Measurements from ENCODE around the gene ROMO1. TPM values are rescaled to one million over a fixed set of nuclear protein-coding genes. Genes with fewer than 3 reads are reported as not detected.
"Not testable (repeated sequence)": the region's sequence is repeated elsewhere in the genome, so short reads cannot be mapped to it uniquely, and the experiment has no call there.

ROMO1 gene
- total RNA-seq, 1 experiment from 2014 or later, result 280 TPM

DNA sequence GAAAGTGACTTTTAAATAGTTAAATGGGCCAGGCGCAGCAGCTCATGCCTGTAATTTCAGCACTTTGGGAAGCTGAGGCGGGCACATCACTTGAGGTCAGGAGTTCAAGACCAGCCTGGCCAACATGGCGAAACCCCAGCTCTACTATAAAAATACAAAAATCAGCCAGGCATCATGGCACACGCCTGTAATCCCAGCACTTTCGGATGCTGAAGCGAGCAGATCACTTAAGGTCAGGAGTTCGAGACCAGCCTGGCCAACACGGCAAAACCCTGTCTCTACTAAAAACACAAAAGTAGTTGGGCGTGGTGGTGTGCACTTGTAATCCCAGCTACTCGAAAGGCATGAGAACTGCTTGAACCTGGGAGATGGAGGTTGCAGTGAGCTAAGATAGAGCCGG is 6.7 kb downstream of the ROMO1 start:
- in situ Hi-C loops (cut with HindIII; ENCODE audit: low pct_unique_long_range_greater_than_20kb, low sequenced_read_pairs); DNase-seq (ENCODE audit: low read depth): not testable (repeated sequence)

DNA sequence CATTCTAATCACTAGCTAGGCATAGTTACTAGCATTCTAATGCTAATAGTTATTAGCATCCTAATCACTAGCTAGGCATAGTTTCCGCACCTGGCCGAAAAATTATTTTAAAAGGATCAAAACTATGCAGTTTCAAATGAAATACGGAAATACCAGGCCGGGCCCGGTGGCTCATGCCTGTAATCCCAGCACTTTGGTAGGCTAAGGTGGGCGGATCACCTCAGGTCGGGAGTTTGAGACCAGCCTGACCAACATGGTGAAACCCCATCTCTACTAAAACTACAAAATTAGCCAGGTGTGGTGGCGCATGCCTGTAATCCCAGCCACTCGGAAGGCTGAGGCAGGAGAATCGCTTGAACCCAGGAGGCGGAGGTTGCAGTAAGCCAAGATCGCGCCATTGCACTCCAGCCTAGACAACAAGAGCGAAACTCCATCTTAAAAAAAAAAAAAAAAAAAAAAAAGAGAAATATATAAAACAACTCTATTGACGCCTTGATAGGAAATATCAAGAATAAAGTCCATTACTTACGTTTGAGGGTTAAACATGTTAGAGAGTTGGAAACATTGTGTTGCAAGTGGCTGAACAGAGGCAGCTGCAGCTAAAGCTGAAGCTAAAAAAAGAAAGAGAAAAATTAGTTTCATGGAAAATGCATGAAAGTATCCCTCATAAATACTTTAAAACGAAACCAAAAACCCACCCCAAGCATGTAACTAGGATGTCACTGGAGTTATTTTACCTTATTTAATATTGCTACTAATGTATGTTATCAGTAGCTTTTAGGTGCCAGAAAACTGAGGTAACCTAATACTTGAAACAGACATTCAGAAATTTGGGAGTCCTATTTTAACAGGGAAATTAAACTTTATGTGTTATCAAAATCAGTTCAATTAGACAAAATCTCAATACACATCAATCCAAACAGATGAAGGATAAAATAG is 7.7 kb downstream of the ROMO1 start:
- in situ Hi-C loops (cut with HindIII; ENCODE audit: low pct_unique_long_range_greater_than_20kb, low sequenced_read_pairs); DNase-seq (ENCODE audit: low read depth): not testable (repeated sequence)

DNA sequence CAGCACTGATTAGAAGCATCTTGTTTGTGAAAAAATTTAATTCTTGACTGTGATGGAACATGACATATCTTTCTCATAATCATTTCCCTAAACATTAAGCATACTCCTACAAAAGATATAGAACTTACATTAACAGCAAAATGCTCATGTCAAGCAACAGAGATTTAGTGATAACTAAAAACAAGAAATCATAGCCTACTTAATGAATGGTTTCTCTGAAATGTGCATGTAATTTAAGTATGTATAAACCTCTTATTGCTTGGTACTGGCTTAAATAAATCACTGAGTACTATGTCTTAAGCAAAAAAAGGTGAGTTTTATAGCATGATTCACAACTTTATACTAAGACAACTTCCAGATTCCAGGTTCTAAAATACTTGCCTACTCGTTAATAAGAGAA is 9.3 kb downstream of the ROMO1 start:
- in situ Hi-C loops (cut with HindIII; ENCODE audit: low pct_unique_long_range_greater_than_20kb, low sequenced_read_pairs), result no loop called here
- DNase-seq (ENCODE audit: low read depth), result no peak

DNA sequence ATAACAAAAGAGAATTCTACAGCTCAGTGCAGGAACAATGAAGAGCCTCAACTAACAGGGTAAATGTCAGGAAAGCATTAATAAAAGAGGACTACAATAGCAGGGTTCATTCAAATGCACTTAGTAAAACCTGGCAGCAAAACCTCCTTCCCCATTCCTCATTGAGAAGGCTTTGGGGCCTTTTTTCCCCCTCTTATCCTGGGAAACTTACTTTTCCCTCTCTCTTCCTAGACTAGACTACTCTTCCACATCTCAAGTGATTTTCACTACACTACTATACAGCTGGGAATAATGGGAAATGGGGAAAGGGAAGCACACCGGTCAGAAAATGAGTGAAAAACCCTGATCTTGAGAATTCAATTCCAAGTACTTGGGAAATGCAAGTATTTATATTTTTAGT is 10.1 kb downstream of the ROMO1 start:
- DNase-seq (ENCODE audit: low read depth), result no peak
- in situ Hi-C loops (cut with HindIII; ENCODE audit: low pct_unique_long_range_greater_than_20kb, low sequenced_read_pairs), result no loop called here

DNA sequence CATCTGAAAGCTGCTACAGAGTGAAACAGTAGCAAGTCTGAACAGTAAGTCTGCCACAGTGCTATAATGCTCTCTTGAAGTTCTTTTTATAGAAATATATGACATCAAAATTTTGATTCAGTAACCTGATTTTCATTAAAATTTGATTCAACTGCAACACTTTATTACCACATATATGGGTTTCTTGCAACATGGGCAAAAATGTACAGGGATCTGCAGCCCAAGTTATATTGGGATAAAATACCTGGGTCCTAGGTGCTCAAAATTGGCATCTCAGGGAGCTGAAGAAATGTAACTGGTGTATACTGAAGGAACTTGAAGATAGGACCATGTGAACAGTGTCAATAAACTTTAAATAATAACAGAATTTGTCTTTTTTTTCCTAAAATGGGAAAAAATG is 10.8 kb downstream of the ROMO1 start:
- DNase-seq (ENCODE audit: low read depth), result no peak
- in situ Hi-C loops (cut with HindIII; ENCODE audit: low pct_unique_long_range_greater_than_20kb, low sequenced_read_pairs), result no loop called here

DNA sequence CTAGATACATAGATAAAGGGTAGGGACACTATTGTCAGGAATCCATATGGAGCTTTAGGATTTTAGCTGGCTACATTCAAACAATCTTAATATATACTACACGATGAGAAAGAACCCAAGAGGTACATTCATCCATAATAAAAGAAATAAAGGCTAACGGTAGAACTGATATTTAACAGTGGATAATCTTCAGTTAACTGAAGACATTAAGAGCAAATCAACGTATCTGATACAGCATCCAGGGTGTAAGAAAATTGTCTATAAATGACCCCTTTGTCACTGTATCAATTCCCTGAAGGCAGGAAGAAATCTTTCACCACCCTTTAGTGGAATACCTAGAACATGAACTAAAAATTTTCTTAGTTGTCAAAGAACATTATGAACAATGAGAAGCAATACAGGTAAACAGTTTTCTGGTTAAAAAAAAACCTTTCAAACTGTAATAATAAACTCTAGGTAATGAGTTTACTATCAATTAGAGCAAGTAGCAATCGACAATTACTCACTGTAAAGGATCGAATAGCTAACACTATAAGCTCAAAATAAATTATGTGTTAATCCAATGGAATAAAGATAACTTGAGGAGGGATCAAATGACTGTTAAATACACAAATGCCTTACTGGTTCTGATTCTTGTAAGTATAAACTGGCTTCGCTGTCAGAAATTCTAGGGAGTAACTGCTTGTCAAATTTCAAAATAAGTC is 11.8 kb downstream of the ROMO1 start:
- no peak for DNase-seq (ENCODE audit: low read depth)
- in situ Hi-C loops (cut with HindIII; ENCODE audit: low pct_unique_long_range_greater_than_20kb, low sequenced_read_pairs), result no loop called here

DNA sequence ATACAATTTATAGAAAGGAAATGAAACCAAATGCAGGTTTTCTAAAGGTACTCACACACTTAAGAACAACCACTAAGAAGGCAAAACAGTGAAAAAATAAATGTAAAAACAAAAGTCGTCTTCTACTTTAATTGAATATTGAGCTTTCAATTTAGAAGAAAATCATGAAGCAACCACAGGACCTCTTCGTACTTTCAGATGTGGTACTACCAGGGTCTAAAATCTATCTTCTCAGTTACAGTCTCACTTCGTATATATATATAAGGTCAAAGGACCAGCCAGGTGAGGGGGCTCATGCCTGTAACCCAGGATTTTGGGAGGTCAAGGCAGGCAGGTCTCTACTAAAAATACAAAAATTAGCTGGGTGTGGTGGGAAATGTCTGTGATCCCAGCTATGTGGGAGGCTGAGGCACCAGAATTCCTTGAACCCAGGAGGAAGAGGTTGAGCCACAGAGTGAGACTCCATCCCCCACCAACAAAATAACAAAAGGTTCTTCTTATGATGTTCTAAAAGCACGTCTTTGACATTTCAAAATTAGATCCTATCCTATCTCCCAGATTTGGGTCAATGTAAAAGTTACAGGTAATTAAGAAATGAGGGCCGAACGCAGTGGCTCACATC is 12.5 kb downstream of the ROMO1 start:
- no peak for DNase-seq (ENCODE audit: low read depth)
- in situ Hi-C loops (cut with HindIII; ENCODE audit: low pct_unique_long_range_greater_than_20kb, low sequenced_read_pairs), result no loop called here

DNA sequence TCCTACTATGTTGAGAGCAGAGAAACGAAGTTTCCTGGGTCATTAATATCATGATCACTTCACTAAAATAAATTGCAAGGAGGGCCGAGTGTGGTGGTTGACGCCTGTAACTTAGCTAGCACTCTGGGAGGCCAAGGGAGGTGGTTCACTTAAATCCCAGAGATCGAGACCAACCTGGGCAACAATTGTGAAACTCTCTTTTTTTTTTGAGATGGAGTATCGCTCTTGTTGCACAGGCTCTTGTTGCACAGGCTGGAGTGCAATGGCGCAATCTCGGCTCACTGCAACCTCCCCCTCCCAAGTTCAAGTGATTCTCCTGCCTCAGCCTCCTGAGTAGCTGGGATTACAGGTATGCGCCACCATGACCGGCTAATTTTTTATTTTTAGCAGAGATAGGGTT is 13.9 kb downstream of the ROMO1 start:
- in situ Hi-C loops (cut with HindIII; ENCODE audit: low pct_unique_long_range_greater_than_20kb, low sequenced_read_pairs); DNase-seq (ENCODE audit: low read depth): not testable (repeated sequence)

DNA sequence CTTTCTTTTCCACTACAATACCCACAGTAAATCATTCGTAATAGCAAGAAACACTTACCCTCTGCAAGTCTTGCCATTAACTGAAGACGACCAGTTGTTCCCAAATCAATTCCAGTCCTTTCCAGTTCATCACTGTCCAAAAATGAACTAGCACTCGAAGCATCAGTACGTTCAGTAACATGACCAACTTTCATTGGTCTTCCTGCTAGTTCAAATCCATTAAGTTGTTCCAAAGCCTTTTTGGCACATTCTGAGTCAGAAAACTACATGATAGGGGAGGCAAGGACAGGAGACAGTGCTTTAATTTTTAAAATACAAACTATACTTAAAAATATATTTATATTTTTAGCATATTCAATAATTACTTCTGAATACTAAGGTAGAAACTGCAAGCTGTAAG is 14.9 kb downstream of the ROMO1 start:
- in situ Hi-C loops (cut with HindIII; ENCODE audit: low pct_unique_long_range_greater_than_20kb, low sequenced_read_pairs), result no loop called here
- no peak for DNase-seq (ENCODE audit: low read depth)

DNA sequence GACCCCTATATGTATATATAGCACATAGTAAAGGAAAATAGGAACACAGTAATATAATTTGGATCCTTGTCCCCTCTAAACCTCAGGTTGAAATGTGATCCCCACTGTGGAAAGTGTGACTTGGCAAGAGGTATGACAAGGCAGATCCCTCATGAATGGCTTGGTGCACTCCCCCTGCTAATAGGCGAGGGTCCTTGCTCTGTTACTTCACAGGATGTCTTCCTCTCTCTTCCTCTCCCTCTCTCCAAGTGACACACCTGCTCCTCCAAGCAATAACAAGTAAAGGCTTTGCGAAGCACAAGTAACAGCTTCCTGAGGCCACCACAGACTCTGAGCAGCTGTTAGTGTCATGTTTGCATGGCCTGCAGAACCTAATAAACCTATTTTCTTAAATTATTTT is 16.4 kb downstream of the ROMO1 start:
- DNase-seq (ENCODE audit: low read depth), result no peak
- in situ Hi-C loops (cut with HindIII; ENCODE audit: low pct_unique_long_range_greater_than_20kb, low sequenced_read_pairs), result no loop called here

DNA sequence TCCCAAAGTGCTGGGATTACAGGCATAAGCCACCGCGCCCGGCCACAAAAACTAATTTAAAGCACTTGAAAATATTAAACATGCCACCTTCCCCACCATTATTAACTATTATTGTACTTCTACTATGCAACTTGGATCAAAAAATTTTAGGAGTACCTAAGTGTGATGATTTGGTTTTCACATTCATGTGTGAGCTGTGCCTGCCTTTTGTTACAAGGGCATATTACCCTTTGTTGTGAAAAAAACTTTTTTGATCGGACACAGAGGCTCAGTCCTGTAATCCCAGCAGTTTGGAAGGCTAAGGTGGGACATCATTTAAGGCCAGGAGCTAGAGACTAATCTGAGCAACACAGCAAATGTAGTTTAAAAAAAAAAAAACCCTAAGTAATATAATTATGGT is 17.1 kb downstream of the ROMO1 start:
- no peak for DNase-seq (ENCODE audit: low read depth)
- in situ Hi-C loops (cut with HindIII; ENCODE audit: low pct_unique_long_range_greater_than_20kb, low sequenced_read_pairs), result no loop called here

DNA sequence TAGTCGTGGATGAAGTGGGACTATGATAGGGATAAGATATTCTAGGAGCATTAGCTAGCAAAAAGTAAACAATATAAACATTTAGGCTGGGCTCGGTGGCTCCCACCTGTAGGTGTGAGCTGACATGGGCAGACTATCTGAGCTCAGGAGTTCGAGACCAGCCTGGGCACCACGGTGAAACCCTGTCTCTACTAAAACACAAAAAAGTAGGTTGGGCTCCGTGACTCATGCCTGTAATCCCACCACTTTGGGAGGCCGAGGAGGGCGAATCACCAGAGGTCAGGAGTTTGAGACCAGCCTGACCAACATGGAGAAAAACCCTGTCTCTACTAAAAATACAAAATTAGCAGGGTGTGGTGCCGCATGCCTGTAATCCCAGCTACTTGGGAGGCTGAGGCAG is 19.1 kb downstream of the ROMO1 start:
- DNase-seq (ENCODE audit: low read depth); in situ Hi-C loops (cut with HindIII; ENCODE audit: low pct_unique_long_range_greater_than_20kb, low sequenced_read_pairs): not testable (repeated sequence)

DNA sequence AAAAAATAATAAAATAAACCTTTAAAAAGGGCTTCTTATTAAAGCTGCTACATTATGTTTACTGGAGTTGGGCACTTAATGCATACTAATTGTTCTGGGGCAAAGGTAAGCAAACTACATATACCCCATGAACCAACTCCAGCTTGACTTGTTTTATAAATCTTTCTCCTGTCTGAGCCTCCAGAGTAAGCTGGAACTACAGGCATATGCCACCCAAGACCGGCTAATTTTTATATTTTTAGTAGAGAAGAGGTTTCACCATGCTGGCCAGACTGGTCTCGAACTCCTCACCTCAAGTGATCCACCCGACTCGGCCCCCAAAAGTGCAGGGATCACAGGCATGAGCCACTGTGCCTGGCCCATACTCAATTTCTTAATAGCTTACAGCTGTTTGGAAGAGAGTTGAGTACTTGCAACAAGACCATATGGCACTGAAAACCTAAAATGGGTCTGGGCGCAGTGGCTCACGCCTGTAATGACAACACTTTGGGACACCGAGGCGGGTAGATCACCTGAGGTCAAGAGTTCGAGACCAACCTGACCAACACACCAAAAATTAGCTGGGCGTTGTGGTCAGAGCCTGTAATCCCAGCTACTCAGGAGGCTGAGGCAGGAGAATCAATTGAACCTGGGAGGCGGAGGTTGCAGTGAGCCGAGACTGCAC is 19.9 kb downstream of the ROMO1 start:
- in situ Hi-C loops (cut with HindIII; ENCODE audit: low pct_unique_long_range_greater_than_20kb, low sequenced_read_pairs), result no loop called here
- DNase-seq (ENCODE audit: low read depth), result no peak

DNA sequence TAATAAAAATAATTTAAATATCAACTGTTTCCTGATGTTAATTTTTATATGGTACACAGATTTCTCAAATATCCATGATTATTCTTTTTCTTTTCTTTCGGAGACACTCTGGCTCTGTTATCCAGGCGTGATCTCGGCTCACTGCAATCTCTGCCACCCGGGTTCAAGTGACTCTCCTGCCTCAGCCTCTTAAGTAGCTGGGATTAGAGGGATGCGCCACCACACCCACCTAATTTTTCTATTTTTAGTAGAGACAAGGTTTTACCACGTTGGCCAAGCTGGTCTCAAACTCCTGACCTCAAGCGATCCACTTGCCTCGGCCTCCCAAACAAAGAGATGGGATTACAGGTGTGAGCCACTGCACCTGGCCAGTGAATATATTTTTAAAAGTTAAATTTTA is 20.5 kb downstream of the ROMO1 start:
- in situ Hi-C loops (cut with HindIII; ENCODE audit: low pct_unique_long_range_greater_than_20kb, low sequenced_read_pairs), result no loop called here
- DNase-seq (ENCODE audit: low read depth), result no peak

DNA sequence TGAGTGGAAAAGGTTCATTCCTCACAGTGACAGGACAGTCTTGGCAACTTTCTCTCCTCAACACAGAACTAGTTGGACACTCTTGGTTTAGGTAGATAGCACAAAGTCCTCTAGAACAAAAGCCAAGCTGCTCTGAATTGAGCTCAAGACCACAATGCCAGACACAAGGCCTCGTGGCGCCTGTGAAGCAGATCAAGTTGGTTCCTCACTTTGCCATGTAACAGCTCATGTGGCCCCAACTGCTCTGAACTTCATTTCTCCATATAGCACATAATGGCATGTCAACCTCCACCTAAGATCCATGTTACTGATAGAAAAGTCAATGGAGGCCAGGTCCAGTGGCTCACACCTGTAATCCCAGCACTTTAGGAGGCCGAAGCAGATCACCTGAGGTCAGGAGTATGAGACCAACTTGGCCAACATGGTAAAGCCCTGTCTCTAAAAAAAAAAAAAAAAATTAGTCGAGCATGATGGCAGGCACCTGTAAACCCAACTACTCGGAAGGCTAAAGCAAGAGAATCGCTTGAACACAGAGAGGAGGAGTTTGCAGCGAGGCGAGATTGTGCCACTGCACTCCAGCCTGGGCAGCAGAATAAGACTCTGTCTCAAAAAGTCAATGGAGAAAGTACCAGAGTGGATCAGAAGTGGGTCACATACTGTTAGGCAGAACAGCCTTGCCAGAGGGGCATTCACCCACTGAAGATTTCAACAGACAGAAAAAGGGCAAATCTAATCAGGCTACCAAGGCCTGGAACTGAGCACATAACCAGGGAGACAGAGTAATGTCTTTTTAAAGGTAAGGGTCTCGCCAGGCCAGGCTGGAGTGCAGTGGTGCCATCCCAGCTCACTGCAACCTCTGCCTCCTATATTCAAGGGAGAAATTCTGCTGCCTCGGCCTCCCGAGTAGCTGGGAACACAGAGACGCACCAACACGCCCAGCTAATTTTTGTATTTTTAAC is 21.2 kb downstream of the ROMO1 start:
- in situ Hi-C loops (cut with HindIII; ENCODE audit: low pct_unique_long_range_greater_than_20kb, low sequenced_read_pairs), result no loop called here
- DNase-seq (ENCODE audit: low read depth), result no peak

DNA sequence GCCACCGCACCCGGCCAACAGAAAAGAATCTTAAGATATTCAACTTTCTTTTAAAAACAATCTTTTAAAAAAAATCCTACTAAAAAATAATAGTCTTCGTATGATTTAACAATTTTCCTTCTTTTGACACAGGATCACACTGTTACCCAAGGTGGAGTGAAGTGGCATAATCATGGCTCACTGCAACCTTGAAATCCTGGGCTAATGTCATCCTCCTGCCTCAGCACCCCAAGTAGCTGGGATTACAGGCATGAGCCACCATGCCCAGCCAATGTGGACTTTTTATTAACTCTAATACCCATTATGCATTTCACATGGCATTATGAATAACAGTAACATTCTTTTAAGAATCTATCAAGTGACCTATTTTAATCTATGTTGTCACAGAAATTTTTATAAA is 22.0 kb downstream of the ROMO1 start:
- in situ Hi-C loops (cut with HindIII; ENCODE audit: low pct_unique_long_range_greater_than_20kb, low sequenced_read_pairs), result no loop called here
- DNase-seq (ENCODE audit: low read depth), result no peak

DNA sequence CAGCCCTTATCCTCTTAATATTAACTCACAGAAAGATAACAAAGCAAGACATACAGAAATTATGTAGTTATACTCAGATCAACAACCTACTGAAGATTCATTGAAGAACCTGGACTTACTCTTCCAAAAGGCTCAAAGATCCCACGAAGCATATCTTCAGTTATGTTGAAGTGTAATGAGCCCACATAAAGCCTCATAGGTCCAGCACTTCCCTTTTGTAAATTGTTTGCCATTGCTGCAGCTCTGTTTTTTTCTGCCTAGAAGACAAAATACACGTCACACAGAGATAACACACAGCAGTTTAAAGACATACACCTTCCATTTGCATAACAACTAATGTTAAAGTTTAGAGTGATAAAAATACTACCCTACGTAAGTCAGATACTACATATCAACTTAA is 22.4 kb downstream of the ROMO1 start:
- in situ Hi-C loops (cut with HindIII; ENCODE audit: low pct_unique_long_range_greater_than_20kb, low sequenced_read_pairs), result no loop called here
- no peak for DNase-seq (ENCODE audit: low read depth)

DNA sequence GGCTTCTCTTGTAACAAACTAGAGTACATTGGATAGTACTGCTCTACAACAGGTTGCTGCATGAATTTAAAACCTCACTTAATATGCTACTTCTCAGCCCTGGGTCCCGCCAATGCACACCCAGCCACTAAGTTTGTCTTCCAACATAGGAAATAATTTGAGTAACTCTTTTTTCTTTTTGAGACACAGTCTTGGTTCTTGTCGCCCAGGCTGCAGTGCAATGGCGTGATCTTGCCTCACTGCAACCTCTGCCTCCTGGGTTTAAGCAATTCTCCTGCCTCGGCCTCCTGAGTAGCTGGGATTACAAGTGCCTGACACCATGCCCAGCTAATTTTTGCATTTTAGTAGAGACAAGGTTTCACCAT is 24.1 kb downstream of the ROMO1 start:
- DNase-seq (ENCODE audit: low read depth); in situ Hi-C loops (cut with HindIII; ENCODE audit: low pct_unique_long_range_greater_than_20kb, low sequenced_read_pairs): not testable (repeated sequence)

All from Caki2 (cell line).